NT2/D1 (cell line): Measurements from ENCODE around the gene FAM124A.

Experiments used
- SUZ12 ChIP-seq: IDR thresholded peaks from 2 replicates; pipeline ENCODE4 v1.6.1; 2011; ENCODE audit not compliant: insufficient read length, insufficient read depth; ENCODE audit errors: extremely low read depth
- ZNF274 ChIP-seq: IDR thresholded peaks from 2 replicates; pipeline ENCODE4 v1.6.1; 2011; ENCODE audit warnings: mild to moderate bottlenecking, low read depth, low read length

- TF ChIP-seq ZNF274 (no peak), SUZ12 (no peak)
These were observed 1.5 kb upstream of the FAM124A start for GRCh38 chr13:51220706-51221105.
